GM19397 (cell line): ENCODE data around the gene MLLT10.
"Not testable (repeated sequence)": the region's sequence is repeated elsewhere in the genome, so short reads cannot be mapped to it uniquely, and the experiment has no call there.

Experiments used
- ATAC-seq: cut with Tn5 transposase; IDR thresholded peaks from one replicate; pipeline ENCODE4 v1.9.1; 2021; ENCODE audit warnings: mild to moderate bottlenecking, moderate library complexity; ENCODE audit not compliant: unreplicated experiment

Gene MLLT10

DNA sequence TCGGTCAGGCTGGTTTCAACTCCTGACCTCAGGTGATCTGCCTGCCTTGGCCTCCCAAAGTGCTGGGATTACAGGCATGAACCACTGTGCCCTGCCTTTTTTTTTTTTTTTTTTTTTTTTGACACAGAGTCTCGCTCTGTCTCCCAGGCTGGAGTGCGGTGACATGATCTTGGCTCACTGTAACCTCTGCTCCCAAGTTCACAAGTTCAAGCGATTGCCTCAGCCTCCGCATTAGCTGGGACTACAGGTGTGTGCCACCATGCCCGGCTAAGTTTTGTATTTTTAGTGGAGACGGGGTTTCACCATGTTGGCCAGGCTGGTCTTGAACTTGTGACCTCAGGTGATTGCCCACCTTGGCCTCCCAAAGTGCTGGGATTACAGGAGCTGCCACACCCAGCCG lies 94.6 kb downstream of the MLLT10 start:
- not testable (repeated sequence) for ATAC-seq

DNA sequence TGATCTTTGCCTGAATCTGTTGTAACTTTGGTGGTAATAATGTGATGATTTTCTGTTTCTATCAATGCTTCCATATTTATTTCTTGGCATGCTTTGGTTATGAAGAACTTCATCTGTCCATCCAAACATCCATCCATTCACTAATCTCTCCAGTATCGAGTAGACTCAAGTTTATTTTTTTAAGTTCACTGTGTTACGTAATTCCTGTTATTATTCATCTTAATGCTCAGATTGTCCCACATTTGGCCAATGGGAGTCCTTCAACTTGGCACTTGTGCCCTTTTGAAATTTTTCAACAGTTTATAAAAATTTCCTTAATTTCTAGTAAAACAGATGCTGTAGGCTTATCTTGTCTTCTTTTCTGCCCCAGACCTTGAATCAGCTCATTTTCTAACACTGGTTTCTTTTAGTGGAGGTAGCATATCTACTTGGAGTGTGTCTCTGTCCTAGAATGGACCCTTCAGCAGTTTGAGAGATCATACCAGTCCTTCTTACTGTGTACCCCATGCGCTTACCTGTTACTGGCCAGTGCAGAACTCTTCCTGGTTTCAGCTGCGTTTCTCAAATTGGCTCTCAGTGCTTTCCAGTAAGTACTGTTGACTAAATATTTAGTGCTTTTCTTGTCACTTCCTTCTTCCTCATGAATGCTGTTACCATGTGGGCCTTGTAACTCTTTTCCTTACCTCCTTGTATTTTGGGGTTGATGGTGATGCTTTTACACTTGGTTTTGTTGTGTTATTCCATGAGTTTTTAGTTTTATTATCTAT lies 100.8 kb downstream of the MLLT10 start:
- no peak for ATAC-seq

DNA sequence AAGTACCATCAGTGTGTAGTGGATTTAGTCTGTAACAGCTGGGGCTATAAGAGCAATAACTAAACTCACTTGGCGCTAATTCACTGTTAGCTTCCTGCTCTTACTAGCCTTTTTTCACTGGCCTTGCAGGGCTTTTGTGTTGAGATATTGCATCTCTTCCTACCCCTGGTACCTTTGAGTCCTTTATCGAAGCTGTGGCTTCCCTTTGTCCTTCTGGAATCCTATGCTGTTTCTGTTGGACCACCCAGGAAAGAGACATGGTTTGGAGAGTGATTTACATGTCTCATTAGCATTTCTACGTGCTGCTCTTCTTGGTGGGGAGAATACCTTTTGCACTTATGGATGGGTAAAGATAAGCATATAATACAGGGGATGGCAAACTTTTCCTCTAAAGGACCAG lies 103.8 kb downstream of the MLLT10 start:
- ATAC-seq, result no peak

DNA sequence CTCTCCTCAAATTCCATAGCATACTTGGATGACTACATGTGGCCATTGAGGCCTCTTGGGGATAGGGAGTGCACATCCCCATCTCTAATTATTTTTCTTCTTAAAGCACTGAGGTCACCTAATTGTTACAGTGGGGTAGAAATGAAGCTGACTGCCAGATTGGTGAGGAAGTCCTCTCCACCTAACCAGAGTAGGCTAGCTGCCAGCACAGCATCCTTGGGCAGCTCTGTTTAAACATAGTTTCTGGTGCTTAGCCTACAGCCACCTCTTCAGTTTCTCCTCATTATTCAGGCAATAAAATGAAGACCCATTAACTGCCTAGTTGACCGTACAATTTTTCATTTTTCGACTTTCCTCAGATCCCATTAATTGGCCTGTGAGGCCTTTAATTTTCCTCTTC lies 104.6 kb downstream of the MLLT10 start:
- ATAC-seq, result no peak

DNA sequence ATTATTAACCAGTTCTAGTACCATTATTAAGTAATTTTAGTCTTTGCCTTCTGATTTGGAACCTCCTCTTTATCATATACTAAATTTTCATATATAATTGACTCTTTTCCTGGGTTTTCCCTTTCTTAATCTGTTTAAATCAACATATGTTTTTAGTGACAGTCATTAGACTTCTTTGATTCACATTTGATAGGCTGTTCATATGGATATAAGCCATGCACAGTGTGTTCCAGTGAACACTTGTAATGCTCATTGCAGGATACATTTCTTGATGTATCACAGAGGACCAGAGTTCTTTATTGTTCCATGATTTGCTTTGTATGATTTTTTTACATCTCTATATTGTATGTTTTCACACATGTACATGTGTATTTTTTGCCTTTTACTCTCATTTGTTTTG lies 114.0 kb downstream of the MLLT10 start:
- no peak for ATAC-seq

DNA sequence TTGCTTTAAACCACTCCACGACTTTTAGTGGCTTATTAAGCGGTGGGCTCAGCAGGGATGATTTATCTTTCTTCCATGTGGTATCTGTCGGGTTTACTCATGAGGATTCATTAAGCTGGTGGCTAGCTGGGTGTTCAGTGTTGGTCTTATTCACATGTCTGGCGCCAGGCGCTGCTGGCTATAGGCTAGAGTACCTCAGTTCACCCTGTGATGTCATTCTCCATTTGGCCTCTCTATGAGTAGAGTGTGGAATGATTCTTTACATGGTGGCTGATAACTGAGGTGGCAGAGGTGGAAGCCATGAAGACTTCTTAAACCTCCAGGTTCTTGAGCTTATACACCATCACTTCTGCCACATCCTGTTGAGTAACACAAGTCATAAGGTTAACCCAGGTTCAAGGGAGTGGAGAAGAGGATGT lies 115.4 kb downstream of the MLLT10 start:
- ATAC-seq, result no peak

DNA sequence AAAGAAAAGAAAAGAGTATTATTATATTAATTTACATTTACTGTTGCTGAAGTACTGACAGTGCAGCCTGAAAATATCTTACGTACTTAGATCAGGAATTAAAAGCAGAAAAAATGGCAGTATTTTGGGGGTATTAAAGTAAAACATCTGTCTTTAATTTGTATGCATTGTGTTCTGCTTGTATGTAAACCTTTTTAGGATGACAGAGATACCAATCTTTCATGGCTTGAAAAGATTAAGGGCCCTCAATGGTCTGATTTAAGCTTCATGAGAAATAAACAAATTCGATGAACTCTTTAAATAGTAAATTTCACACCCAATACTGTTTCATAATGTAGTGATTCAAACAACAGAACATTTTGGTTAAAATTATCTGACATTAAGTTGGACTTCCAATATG lies 116.3 kb downstream of the MLLT10 start:
- no peak for ATAC-seq

DNA sequence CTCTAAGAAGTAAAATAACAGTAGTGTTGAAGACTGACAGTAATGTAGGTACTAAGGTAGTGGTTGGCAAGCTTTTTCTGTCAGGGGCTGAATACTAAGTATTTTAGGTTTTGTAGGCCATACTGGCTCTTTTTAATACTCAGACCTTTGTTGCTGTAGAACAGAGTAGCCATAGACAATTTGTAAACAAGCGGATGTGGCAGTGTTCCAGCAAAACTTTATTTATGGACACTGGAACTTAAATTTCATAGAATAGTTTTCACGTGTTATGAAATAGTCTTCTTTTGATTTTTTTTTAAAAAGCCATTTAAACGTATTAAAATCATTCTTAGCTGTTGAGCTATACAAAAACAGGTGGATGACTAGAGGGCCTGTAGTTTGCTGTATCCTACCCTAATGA lies 121.2 kb downstream of the MLLT10 start:
- no peak for ATAC-seq

DNA sequence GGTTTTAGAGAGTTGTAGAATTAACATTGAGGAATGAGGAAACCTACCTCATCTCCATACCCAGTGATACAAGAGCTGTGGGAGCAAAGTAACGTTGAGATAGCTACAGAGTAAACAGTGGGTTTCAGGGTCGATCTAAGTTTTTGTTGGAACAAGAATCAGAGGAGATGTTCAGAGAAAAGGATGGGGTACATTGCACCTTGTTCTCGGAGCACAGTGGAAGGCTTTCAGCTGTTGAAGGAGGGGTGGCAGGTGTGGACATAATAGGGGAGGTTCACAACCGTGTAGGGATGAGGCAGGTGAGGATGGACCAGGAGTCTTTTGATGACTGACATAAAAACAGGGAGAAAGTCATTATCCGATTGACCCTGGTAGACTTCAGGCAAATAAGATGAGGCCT lies 121.7 kb downstream of the MLLT10 start:
- no peak for ATAC-seq

DNA sequence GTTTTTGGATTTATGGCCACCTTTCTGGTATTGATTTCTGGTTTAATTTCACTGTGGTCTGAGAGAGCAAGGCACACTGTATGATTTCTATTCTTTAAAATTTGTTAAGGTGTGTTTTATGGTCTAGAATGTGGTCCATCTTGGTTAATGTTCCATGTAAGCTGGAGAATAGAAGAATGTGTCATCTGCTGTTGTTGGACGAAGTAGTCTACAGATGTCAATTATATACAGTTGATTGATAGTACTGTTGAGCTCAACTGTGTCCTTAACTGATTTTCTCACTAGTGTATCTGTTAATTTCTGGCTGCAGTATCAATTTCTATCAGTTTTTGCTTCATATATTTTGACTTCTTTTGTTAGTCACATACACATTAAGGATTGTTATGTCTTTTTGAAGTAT lies 127.1 kb downstream of the MLLT10 start:
- ATAC-seq, result no peak

DNA sequence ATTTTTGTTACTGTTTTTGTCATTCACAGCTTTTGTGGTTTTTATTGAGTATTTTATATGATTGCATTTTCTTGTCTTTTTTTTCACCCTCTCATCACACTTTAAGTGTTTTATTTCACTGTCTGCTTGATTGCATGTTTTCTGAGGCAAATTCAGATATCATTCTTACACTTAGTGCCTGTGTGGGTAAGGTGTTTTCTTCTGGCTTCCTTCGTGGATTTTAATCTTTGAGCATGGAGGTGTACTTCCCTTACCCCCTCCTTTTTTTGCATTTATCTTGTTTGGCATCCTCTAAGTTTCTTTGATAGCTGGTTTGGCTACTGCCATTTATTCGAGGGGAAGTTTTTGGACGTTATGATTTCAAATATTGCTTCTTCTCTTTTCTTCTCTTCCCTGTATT lies 127.9 kb downstream of the MLLT10 start:
- no peak for ATAC-seq

DNA sequence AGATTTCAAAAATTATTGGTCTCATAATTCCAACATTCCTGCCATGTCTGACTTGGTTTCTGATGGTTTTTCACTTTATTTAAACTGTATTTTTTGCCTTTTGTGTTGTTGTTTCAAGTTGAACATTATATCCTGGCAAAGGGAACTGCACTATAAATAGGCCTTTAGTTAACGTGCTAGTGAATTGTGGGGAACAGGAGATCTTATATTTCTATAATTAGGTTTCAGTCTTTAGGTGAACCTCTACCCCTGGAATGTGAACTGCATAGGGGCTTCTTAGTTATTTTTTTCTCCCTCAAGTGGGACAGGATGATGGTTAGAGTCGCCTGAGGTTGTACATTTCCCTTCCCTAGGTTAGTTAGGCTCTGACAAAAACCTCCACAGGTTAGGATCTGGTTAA lies 128.6 kb downstream of the MLLT10 start:
- no peak for ATAC-seq

DNA sequence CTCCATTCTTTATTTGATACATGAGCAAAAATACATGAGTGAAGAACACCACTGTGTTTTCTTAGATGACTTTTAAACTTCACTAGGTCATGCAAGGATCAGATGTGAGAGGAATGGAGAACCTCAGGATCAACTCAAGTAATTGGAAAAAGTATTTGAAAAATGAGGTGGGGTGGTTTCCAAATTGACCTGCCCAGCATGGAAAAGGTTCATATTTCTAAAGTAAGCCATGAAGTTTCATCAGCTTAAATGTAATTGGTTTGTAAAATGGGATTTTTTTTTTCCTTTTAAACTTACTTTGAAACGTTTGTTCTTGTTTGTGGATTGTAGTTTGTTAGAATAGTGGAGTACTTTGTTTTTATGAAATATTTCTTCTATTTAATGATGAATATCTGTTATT lies 134.8 kb downstream of the MLLT10 start:
- ATAC-seq, result no peak

DNA sequence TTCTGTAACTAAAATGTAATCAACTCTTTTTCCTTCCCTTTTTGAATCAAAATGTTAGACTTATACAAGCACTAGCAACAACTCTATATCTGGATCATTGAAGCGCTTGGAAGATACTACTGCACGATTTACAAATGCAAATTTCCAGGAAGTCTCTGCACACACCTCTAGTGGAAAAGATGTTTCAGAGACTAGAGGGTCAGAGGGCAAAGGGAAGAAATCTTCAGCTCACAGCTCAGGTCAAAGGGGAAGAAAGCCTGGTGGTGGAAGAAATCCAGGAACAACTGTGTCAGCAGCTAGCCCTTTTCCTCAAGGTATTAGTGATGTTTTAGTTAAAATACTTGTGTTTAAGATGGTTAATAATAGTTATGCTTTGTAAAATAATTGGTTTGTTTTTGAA lies 136.4 kb downstream of the MLLT10 start:
- ATAC-seq, result no peak

DNA sequence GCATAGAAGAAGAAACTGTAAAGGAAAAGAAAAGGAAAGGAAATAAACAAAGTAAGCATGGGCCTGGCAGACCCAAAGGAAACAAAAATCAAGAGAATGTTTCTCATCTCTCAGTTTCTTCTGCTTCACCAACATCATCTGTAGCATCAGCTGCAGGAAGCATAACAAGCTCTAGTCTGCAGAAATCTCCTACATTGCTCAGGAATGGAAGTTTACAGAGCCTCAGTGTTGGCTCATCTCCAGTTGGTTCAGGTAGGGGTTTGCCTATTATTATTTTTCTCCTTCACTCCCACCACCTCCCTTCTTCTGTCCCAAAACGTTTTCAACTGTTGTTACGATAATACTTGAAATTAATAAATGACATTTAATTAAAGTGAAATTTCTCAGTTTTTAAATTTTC lies 139.6 kb downstream of the MLLT10 start:
- ATAC-seq, result no peak

DNA sequence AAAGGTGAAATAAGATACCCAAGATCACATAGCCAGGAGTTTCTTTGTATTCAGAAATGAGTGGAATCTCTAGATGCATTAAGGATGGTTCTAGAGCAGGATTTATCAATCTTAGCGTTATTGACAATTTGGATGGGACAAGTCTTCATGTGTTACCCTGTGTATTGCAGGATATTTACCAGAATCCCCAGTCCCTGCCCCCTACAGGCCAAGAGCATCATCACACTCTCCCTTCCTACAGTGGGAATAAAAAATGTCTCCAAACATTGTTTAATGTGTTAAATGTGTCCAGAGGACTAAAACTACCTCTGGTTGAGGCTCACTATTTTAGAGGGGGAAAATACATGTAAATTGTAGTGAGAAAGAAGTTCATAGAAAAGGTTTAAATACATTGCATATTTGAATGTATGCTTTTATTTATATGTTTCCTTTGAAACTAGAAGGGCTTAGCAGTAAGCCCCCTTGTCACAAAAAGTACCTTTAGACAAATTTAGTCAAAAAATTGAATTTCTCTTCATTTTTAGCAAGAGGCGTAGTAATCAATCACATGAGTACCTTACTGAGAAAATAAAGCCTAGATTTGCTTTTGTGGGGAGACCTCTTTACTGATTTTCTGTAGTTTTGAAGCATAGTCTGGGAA lies 141.2 kb downstream of the MLLT10 start:
- no peak for ATAC-seq

DNA sequence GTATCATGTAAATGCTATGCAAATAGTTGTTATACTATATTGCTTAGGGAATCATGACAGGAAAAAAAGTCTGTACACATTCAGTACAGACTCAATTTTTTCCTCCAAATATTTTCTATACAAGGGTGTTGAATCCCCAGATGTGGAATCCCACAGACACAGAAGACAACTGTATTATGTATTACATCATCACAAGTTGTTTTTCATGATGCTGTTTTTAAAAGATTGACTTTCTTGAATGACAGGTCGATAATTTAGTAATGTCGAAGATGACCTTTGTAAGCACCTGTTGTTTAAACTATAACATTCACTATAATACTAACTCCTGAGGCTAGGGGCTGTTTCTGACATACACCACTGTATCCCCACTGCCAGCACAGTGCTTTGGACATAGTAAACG lies 143.5 kb downstream of the MLLT10 start:
- no peak for ATAC-seq

DNA sequence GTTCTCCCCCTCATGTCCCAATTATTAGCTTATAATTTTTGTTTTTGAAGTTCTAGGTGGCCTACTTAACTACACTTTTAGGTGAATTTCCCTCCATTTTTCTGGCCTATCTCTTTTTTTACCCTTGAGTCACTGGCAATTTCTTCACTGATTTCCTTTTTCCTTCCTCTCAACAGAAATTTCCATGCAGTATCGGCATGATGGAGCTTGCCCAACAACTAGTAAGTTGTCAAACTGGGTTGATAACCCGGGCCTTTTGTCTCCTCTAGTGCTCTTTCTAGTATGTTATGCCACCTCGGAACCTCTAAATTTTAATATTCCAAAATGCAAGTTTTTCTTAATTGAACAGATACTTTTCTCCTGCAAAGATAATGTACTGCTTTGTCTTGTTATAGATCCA lies 147.1 kb downstream of the MLLT10 start:
- no peak for ATAC-seq

DNA sequence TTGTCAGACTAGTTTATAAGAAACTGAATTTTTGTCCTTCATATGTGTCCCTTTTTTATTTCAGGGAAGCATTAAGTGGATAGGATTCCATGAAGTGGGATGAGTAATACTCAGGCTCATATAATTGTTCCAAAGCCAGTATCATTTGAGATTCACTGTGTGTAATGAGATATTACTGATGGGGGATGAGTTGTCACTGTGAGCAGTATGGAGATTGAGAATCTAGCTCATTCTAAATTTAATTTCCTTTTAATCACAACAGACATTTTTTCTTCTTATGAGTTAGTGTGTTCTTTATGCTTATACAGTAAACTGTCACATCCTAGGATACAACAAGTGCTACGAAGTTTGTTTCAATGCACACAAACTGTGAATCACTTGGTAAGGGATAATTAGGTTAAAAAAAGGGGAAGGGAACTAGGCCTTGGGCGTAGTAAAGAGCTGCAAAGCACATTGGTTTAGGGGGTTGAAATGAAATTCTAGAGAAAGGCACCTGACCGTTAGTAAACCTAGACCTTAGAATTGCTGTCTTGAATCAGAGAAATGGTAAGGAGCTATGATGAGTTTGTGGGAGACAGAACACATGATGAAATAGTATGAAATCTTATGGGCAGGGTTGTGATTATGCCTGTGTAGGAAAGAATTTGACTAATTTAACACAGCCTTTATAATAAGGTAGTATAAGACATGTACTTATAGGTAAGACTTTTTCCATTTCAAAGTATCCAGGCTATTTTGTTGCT lies 153.4 kb downstream of the MLLT10 start:
- no peak for ATAC-seq

DNA sequence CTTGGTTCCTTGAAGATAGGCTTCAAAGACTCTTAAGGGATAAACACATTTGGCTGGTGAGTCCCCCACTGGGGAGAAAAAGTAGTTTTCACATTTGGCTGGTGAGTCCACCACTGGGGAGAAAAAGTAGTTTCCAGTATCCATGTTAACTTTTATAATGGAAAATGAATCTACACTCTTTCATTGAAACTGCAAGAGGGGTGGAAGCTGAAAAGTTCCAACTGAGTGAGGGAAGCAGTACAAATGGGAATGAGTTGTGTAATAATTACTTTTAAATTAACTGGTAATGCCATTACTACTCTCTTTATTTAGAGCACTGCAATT lies 153.9 kb downstream of the MLLT10 start:
- no peak for ATAC-seq

DNA sequence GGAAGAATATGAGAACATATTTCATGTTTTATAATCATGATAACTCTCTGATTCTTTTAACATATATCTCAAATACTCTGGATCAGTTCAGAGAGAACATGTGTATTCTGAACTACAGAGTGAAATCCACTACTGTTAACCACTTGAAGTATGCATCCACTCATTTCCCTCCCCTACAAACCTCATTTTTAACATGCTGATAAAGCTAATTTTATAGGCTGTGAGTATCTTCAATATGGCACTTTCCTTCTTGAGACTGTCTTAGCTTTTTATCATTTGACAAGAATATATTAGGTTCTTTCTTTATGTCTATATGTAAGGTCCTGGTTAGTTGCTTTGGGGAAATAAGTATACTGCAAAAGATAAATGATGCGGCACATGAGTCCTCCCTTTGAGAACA lies 154.8 kb downstream of the MLLT10 start:
- ATAC-seq, result no peak

DNA sequence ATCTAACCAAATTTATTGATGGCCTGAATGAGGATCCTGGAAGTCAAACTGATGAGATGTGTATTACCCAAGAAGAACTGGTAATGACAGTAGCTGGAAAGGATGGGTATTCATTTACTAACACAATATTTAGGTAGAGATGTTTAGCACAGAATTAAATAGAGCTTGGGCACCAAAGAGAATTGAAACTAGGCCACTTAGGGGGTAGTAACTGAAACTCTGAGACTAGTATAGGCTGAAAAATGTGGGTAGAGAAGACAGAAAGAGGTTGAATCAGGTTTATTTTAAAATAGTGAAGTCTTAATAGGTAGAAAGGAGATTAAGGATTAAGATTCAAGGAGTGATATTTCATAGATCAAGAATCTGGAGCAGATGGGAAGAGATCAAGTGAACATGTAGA lies 155.8 kb downstream of the MLLT10 start:
- no peak for ATAC-seq
